ENCODE measurements around the gene REPS2. TPM values are rescaled to one million over a fixed set of nuclear protein-coding genes. Genes with fewer than 3 reads are reported as not detected.

REPS2 gene
- total RNA-seq, 3 donors from 2014 or later (not counting 1 experiment from before 2014, with no cell fraction given) = 0.27 to 9.2 (median 0.59) TPM

- no peaks in the 10 kb centered on the region for H3K27me3 Mint-ChIP-seq (ENCODE audit: low read depth in 2 of 2)
- H3K27me3 ChIP-seq (ENCODE audit: control insufficient read depth, insufficient read depth, low read length) = no peaks in the 10 kb centered on the region
- no peak overlapping the region for H3K27ac ChIP-seq (ENCODE audit: low read length)
- intact Hi-C loops (cut with micrococcal nuclease) = no loop called here
- ATAC-seq = no peak
- H3K9me3 Mint-ChIP-seq = peaks cover 0 to 2% of the 10 kb centered on the region in 2 donors
- TF ChIP-seq CTCF (IDR thresholded peaks at IDR 0.05) = no peak
- no peak overlapping the region for H3K27ac Mint-ChIP-seq
- H3K4me1 Mint-ChIP-seq = no peaks in the 10 kb centered on the region
- H3K36me3 Mint-ChIP-seq = no peaks in the 10 kb centered on the region
- no peak overlapping the region for H3K4me3 ChIP-seq (ENCODE audit: low read length)
- H3K9me3 ChIP-seq (ENCODE audit: control insufficient read depth, insufficient read depth, low read length) = no peaks in the 10 kb centered on the region
- H3K36me3 ChIP-seq (ENCODE audit: control insufficient read depth, insufficient read depth, low read length) = no peaks in the 10 kb centered on the region
- H3K4me1 ChIP-seq (ENCODE audit: control insufficient read depth, insufficient read depth, low read length) = no peaks in the 10 kb centered on the region
- 87% methylated on average over 2 of the region's 2 CpGs for WGBS (ENCODE audit: insufficient coverage)
- DNase-seq = no peak
- no peak overlapping the region for H3K4me3 Mint-ChIP-seq
Observed at GRCh38 chrX:17183566-17183965, 237.1 kb downstream of the REPS2 start.

GRCh38 chrX:17185431-17185830 is 239.0 kb downstream of the REPS2 start:
- no peak for DNase-seq
- WGBS (ENCODE audit: insufficient coverage) = 94% methylated on average over 4 of the region's 5 CpGs

GRCh38 chrX:17187136-17187756 is 240.8 kb downstream of the REPS2 start:
- H3K4me1 ChIP-seq (ENCODE audit: control insufficient read depth, insufficient read depth, low read length) = no peaks in the 10 kb centered on the region
- Mint-ChIP-seq H3K27me3 (ENCODE audit: low read depth in 2 of 2) (peaks cover 0 to 8% of the 10 kb centered on the region in 2 donors), H3K9me3 (peaks cover 0 to 5% of the 10 kb centered on the region in 2 donors), H3K4me1 (no peaks in the 10 kb centered on the region), H3K36me3 (no peaks in the 10 kb centered on the region), H3K27ac (no peak overlapping the region), H3K4me3 (no peak overlapping the region)
- DNase-seq (no peak), ATAC-seq (no peak)
- no peak overlapping the region for H3K27ac ChIP-seq (ENCODE audit: low read length)
- no peak for TF ChIP-seq CTCF (IDR thresholded peaks at IDR 0.05)
- intact Hi-C loops (cut with micrococcal nuclease) = no loop called here
- 91% methylated on average over 7 of the region's 7 CpGs for WGBS (ENCODE audit: insufficient coverage)
- H3K36me3 ChIP-seq (ENCODE audit: control insufficient read depth, insufficient read depth, low read length) = no peaks in the 10 kb centered on the region
- H3K9me3 ChIP-seq (ENCODE audit: control insufficient read depth, insufficient read depth, low read length) = no peaks in the 10 kb centered on the region
- H3K27me3 ChIP-seq (ENCODE audit: control insufficient read depth, insufficient read depth, low read length) = no peaks in the 10 kb centered on the region
- no peak overlapping the region for H3K4me3 ChIP-seq (ENCODE audit: low read length)

More at GRCh38 chrX:17185431-17185830, 239.0 kb downstream of the REPS2 start:
- no peak overlapping the region for H3K27ac ChIP-seq (ENCODE audit: low read length)
- H3K4me1 Mint-ChIP-seq = no peaks in the 10 kb centered on the region
- no peak overlapping the region for H3K4me3 ChIP-seq (ENCODE audit: low read length)
- H3K36me3 Mint-ChIP-seq = no peaks in the 10 kb centered on the region
- TF ChIP-seq CTCF (IDR thresholded peaks at IDR 0.05) = no peak
- H3K27me3 ChIP-seq (ENCODE audit: control insufficient read depth, insufficient read depth, low read length) = no peaks in the 10 kb centered on the region
- H3K27ac Mint-ChIP-seq = no peak overlapping the region
- no peaks in the 10 kb centered on the region for H3K9me3 ChIP-seq (ENCODE audit: control insufficient read depth, insufficient read depth, low read length)
- H3K9me3 Mint-ChIP-seq = peaks cover 0 to 5% of the 10 kb centered on the region in 2 donors
- peaks cover 0 to 4% of the 10 kb centered on the region in 2 donors for H3K27me3 Mint-ChIP-seq (ENCODE audit: low read depth in 2 of 2)
- H3K4me1 ChIP-seq (ENCODE audit: control insufficient read depth, insufficient read depth, low read length) = no peaks in the 10 kb centered on the region
- no peak for ATAC-seq
- no peaks in the 10 kb centered on the region for H3K36me3 ChIP-seq (ENCODE audit: control insufficient read depth, insufficient read depth, low read length)
- no peak overlapping the region for H3K4me3 Mint-ChIP-seq
- intact Hi-C loops (cut with micrococcal nuclease) = no loop called here

- H3K4me1 Mint-ChIP-seq = no peaks in the 10 kb centered on the region
- H3K4me3 Mint-ChIP-seq = no peak overlapping the region
- peaks cover 0 to 3% of the 10 kb centered on the region in 2 donors for H3K9me3 Mint-ChIP-seq
- no CpG with 5 or more reads among the region's 8 CpGs for WGBS (ENCODE audit: insufficient coverage)
- peaks cover 0 to 8% of the 10 kb centered on the region in 2 donors for H3K27me3 Mint-ChIP-seq (ENCODE audit: low read depth in 2 of 2)
- H3K4me1 ChIP-seq (ENCODE audit: control insufficient read depth, insufficient read depth, low read length) = no peaks in the 10 kb centered on the region
- H3K27ac Mint-ChIP-seq = no peak overlapping the region
- ATAC-seq (no peak), DNase-seq (no peak)
- no peaks in the 10 kb centered on the region for H3K36me3 ChIP-seq (ENCODE audit: control insufficient read depth, insufficient read depth, low read length)
- H3K27ac ChIP-seq (ENCODE audit: low read length) = no peak overlapping the region
- no peaks in the 10 kb centered on the region for H3K27me3 ChIP-seq (ENCODE audit: control insufficient read depth, insufficient read depth, low read length)
- intact Hi-C loops (cut with micrococcal nuclease) = no loop called here
- no peak overlapping the region for H3K4me3 ChIP-seq (ENCODE audit: low read length)
- H3K36me3 Mint-ChIP-seq = no peaks in the 10 kb centered on the region
- TF ChIP-seq CTCF (IDR thresholded peaks at IDR 0.05) = no peak
- H3K9me3 ChIP-seq (ENCODE audit: control insufficient read depth, insufficient read depth, low read length) = no peaks in the 10 kb centered on the region
Observed at GRCh38 chrX:17192106-17192505, 245.6 kb downstream of the REPS2 start.
